ENCODE results near the gene IL31. TPM values are rescaled to one million over a fixed set of nuclear protein-coding genes. Genes with fewer than 3 reads are reported as not detected.

IL31 gene
- total RNA-seq, 1 donor from 2014 or later: not detected

DNA sequence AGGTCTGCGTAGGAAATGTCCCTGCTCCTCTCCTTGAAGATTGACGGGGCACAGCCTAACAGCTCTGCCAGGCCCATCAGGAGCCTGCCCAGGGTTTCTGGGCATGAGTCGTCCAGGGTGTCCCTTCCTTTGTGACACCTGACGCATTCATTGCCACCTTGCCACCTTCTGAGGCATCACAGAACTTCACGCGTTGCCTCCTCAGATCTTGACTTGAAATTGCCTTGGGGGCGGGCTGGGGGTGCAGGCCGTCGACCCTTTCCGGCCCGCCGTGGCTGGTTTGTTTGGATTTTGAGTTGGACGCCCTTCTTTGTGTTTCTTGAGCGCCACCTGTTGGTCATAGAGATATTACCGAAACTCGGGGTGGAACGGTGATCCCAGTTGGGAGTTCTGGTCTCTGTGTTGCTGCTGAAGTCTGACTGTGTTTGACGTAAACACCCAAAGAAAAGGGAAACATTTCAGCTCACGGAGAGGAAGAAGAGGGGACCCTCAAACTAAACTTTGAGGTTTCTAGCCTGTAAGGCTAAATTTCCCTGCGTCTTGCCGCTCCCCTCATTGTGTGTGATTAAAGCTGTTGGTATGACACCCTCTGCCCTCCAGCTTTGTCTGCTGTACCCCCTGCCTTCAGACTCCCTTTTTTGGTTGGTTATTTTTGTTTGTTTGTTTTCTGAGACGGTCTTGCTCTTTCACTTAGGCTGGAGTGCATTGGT lies 50.8 kb downstream of the IL31 start:
- Mint-ChIP-seq H3K27ac (peak overlapping the region; percentile 20), H3K27me3 (no peaks in the 10 kb centered on the region), H3K4me3 (no peak overlapping the region), H3K9me3 (no peaks in the 10 kb centered on the region), H3K4me1 (ENCODE audit: unreplicated experiment) (peaks cover 13% of the 10 kb centered on the region), H3K36me3 (no peaks in the 10 kb centered on the region)
- no peak for DNase-seq (ENCODE audit: extremely low spot score, unreplicated experiment)
- TF ChIP-seq, protein P1, sequence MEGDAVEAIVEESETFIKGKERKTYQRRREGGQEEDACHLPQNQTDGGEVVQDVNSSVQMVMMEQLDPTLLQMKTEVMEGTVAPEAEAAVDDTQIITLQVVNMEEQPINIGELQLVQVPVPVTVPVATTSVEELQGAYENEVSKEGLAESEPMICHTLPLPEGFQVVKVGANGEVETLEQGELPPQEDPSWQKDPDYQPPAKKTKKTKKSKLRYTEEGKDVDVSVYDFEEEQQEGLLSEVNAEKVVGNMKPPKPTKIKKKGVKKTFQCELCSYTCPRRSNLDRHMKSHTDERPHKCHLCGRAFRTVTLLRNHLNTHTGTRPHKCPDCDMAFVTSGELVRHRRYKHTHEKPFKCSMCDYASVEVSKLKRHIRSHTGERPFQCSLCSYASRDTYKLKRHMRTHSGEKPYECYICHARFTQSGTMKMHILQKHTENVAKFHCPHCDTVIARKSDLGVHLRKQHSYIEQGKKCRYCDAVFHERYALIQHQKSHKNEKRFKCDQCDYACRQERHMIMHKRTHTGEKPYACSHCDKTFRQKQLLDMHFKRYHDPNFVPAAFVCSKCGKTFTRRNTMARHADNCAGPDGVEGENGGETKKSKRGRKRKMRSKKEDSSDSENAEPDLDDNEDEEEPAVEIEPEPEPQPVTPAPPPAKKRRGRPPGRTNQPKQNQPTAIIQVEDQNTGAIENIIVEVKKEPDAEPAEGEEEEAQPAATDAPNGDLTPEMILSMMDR (conservative IDR thresholded peaks at IDR 0.05): peak; percentile 90

Other genes with a start within 250 kb of the IL31 start
- gene BCL7A, start 152.3 kb downstream of the IL31 start, total RNA-seq (ENCODE audit: low replicate concordance): 22.2 and 30.9 TPM in 2 replicates
- 28.4 and 44.5 TPM in 2 replicates for gene MLXIP, start 95.5 kb downstream of the IL31 start, total RNA-seq (ENCODE audit: low replicate concordance)
- 2.9 and 3.0 TPM in 2 replicates for gene LRRC43, start 8.9 kb upstream of the IL31 start, total RNA-seq (ENCODE audit: low replicate concordance)
- 0.53 and 0.86 TPM in 2 replicates for gene B3GNT4, start 29.5 kb upstream of the IL31 start, total RNA-seq (ENCODE audit: low replicate concordance)
- gene DIABLO, start 51.8 kb upstream of the IL31 start, total RNA-seq (ENCODE audit: low replicate concordance): 57.6 and 59.3 TPM in 2 replicates
- gene VPS33A, start 92.3 kb upstream of the IL31 start, total RNA-seq (ENCODE audit: low replicate concordance): 33.0 and 34.7 TPM in 2 replicates
- 59.1 and 119 TPM in 2 replicates for gene CLIP1, start 248.4 kb upstream of the IL31 start, total RNA-seq (ENCODE audit: low replicate concordance)